Neural cell (in vitro differentiated cells): ENCODE data around the gene CD300LF. TPM values are rescaled to one million over a fixed set of nuclear protein-coding genes. Genes with fewer than 3 reads are reported as not detected.

Source experiments
- H2AFZ ChIP-seq: fragments of 200-600, 300-800 bp; sonication (generic), shearing (Covaris generic); 2 replicates; pipeline ENCODE4 v1.6.0; 2014; ENCODE audit warnings: low read depth, mild to moderate bottlenecking, antibody characterized with exemption, low read length, moderate library complexity
- H3F3A ChIP-seq: fragments of 200-600 bp; shearing (Covaris generic); 2 replicates; pipeline ENCODE4 v1.6.1; 2016; ENCODE audit warnings: mild to moderate bottlenecking, moderate library complexity, mixed read lengths, antibody characterized with exemption, low read length; ENCODE audit not compliant: insufficient read depth, poor library complexity, severe bottlenecking
- H3K27ac ChIP-seq: fragments of 200-600, 300-800 bp; sonication (generic), shearing (Covaris generic); 2 replicates; pipeline ENCODE4 v1.5.1; 2014; ENCODE audit warnings: mild to moderate bottlenecking, low read length, moderate library complexity
- H3K27me3 ChIP-seq: fragments of 300-800, 200-600 bp; sonication (generic), shearing (Covaris generic); 2 replicates; pipeline ENCODE4 v1.6.0; 2014; ENCODE audit warnings: mild to moderate bottlenecking, low read depth, low read length, moderate library complexity; ENCODE audit not compliant: insufficient read depth
- H3K36me3 ChIP-seq: fragments of 300-800, 200-600 bp; sonication (generic), shearing (Covaris generic); 2 replicates; pipeline ENCODE4 v1.5.1; 2014; ENCODE audit warnings: mild to moderate bottlenecking, antibody characterized with exemption, low read length, moderate library complexity; ENCODE audit not compliant: insufficient read depth
- H3K4me2 ChIP-seq: fragments of 300-800, 200-600 bp; sonication (generic), shearing (Covaris generic); 2 replicates; pipeline ENCODE4 v1.6.0; 2014; ENCODE audit warnings: mild to moderate bottlenecking, low read length
- H3K4me3 ChIP-seq: fragments of 300-800, 200-600 bp; sonication (generic), shearing (Covaris generic); 2 replicates; pipeline ENCODE4 v1.5.1; 2014; ENCODE audit warnings: mild to moderate bottlenecking, low read length, moderate library complexity
- H3K79me2 ChIP-seq: fragments of 200-600 bp; shearing (Covaris generic); replicated peaks from 2 replicates; pipeline ENCODE4 v1.6.0; 2014; ENCODE audit warnings: mild to moderate bottlenecking, low read length, moderate library complexity; ENCODE audit not compliant: insufficient read depth
- H3K9ac ChIP-seq: fragments of 300-800, 200-600 bp; sonication (generic), shearing (Covaris generic); 2 replicates; pipeline ENCODE4 v1.6.1; 2016; ENCODE audit warnings: mild to moderate bottlenecking, low read length, mixed read lengths
- H3K9me2 ChIP-seq: fragments of 200-600 bp; shearing (Covaris generic); 2 replicates; pipeline ENCODE4 v1.6.1; 2016; ENCODE audit warnings: mild to moderate bottlenecking, low read length, mixed read lengths; ENCODE audit not compliant: insufficient read depth
- H3K9me3 ChIP-seq: fragments of 200-600, 300-800 bp; sonication (generic), shearing (Covaris generic); 2 replicates; pipeline ENCODE4 v1.6.1; 2016; ENCODE audit warnings: mild to moderate bottlenecking, mixed run types, low read length, moderate library complexity, mixed read lengths
- H4K20me1 ChIP-seq: fragments of 200-600 bp; shearing (Covaris generic); 2 replicates; pipeline ENCODE4 v1.6.1; 2016; ENCODE audit warnings: mild to moderate bottlenecking, mixed run types; ENCODE audit not compliant: insufficient read depth
- EP300 ChIP-seq: fragments of 450-650 bp; conservative IDR thresholded peaks from 2 replicates; pipeline ENCODE4 v1.6.1; 2014; ENCODE audit warnings: antibody characterized with exemption, mild to moderate bottlenecking, moderate library complexity; ENCODE audit not compliant: poor library complexity, severe bottlenecking
- EZH2 ChIP-seq: fragments of 200-600, 300-800 bp; shearing (Covaris generic), sonication (generic); IDR thresholded peaks from 2 replicates; pipeline ENCODE4 v1.6.1; 2014; ENCODE audit warnings: antibody characterized with exemption, low read length, borderline replicate concordance, mild to moderate bottlenecking; ENCODE audit not compliant: insufficient read depth, poor library complexity, severe bottlenecking
- MXI1 ChIP-seq: fragments of 450-650 bp; conservative IDR thresholded peaks from 2 replicates; pipeline ENCODE4 v1.6.1; 2014; ENCODE audit warnings: antibody characterized with exemption, mild to moderate bottlenecking; ENCODE audit not compliant: poor library complexity, severe bottlenecking
- POLR2AphosphoS5 ChIP-seq: IDR thresholded peaks from 2 replicates; pipeline ENCODE4 v1.6.1; 2012
- RAD21 ChIP-seq: fragments of 450-650 bp; conservative IDR thresholded peaks from 2 replicates; pipeline ENCODE4 v1.6.1; 2014; ENCODE audit warnings: antibody characterized with exemption, mild to moderate bottlenecking, moderate library complexity
- SMC3 ChIP-seq: fragments of 450-650 bp; conservative IDR thresholded peaks from 2 replicates; pipeline ENCODE4 v1.6.1; 2014; ENCODE audit warnings: antibody characterized with exemption, mild to moderate bottlenecking, moderate library complexity; ENCODE audit not compliant: poor library complexity
- TAF1 ChIP-seq: IDR thresholded peaks from 2 replicates; pipeline ENCODE4 v1.6.1; 2012; ENCODE audit warnings: low read depth
- polyA plus RNA-seq: library from polyadenylated mRNA; depleted of rRNA; stranded (reverse); fragments of >200 nt; gene quantifications from 2 replicates; pipeline ENCODE4 v1.2.3, GENCODE V29; 2014
- TF ChIP-seq, protein P1 (sequence below): IDR thresholded peaks from 2 replicates; pipeline ENCODE4 v1.6.1; 2012; ENCODE audit warnings: borderline replicate concordance
- TF ChIP-seq, protein P2 (sequence below): fragments of 450-650 bp; IDR thresholded peaks from 2 replicates; pipeline ENCODE4 v1.5.1; 2014; ENCODE audit warnings: antibody characterized with exemption, mild to moderate bottlenecking, moderate library complexity; ENCODE audit not compliant: poor library complexity, severe bottlenecking

Gene CD300LF
- polyA plus RNA-seq, 1 donor from 2014 or later = not detected

DNA sequence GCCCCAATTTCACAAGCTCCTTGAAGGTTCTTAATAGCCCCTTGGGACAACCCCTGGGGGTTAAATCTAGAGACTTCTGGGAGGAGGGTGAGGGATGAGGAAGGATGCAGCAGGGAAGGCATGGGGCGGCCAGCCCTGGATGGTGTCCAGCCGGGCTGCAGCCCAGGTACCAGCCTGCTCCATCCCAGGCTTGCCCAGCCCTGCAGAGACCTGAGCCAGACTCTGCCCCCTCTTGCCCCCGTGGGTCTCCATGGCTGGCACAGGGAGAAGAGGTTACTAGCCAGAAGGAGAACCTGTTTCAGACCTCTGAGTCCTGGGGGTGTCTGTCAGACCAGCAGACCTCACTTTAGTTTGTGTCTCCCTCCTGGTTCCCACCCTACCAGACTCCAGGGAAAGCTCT, 44.2 kb upstream of the CD300LF start (continued):
- no peak for TF ChIP-seq EP300

DNA sequence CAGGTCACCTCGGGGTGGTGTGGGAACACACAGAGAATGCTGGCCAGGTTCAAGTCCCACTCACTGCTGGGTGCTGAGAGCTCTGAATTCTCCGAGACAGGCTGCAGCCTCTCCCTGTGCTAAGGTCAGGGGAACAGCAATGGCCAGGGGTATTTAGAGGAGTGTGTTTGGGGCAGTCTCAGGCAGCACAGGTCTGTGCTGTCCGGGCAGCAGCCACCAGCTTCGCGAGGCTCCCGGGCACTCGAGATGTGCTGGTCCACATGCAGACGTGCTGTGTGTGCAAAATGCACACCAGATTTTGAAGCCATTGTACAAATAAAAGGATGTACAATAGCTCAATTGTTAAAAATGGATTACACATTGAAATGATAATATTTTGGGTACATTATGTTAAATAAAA, 42.8 kb upstream of the CD300LF start:
- no peaks in the 10 kb centered on the region for H4K20me1 ChIP-seq
- no peaks in the 10 kb centered on the region for H3K9me2 ChIP-seq
- no peaks in the 10 kb centered on the region for H3K36me3 ChIP-seq
- TF ChIP-seq POLR2AphosphoS5 (no peak), RAD21 (no peak), TAF1 (no peak), EP300 (no peak), EZH2 (no peak), MXI1 (no peak), SMC3 (no peak)
- TF ChIP-seq, protein P1, sequence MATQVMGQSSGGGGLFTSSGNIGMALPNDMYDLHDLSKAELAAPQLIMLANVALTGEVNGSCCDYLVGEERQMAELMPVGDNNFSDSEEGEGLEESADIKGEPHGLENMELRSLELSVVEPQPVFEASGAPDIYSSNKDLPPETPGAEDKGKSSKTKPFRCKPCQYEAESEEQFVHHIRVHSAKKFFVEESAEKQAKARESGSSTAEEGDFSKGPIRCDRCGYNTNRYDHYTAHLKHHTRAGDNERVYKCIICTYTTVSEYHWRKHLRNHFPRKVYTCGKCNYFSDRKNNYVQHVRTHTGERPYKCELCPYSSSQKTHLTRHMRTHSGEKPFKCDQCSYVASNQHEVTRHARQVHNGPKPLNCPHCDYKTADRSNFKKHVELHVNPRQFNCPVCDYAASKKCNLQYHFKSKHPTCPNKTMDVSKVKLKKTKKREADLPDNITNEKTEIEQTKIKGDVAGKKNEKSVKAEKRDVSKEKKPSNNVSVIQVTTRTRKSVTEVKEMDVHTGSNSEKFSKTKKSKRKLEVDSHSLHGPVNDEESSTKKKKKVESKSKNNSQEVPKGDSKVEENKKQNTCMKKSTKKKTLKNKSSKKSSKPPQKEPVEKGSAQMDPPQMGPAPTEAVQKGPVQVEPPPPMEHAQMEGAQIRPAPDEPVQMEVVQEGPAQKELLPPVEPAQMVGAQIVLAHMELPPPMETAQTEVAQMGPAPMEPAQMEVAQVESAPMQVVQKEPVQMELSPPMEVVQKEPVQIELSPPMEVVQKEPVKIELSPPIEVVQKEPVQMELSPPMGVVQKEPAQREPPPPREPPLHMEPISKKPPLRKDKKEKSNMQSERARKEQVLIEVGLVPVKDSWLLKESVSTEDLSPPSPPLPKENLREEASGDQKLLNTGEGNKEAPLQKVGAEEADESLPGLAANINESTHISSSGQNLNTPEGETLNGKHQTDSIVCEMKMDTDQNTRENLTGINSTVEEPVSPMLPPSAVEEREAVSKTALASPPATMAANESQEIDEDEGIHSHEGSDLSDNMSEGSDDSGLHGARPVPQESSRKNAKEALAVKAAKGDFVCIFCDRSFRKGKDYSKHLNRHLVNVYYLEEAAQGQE = no peak
- TF ChIP-seq, protein P2, sequence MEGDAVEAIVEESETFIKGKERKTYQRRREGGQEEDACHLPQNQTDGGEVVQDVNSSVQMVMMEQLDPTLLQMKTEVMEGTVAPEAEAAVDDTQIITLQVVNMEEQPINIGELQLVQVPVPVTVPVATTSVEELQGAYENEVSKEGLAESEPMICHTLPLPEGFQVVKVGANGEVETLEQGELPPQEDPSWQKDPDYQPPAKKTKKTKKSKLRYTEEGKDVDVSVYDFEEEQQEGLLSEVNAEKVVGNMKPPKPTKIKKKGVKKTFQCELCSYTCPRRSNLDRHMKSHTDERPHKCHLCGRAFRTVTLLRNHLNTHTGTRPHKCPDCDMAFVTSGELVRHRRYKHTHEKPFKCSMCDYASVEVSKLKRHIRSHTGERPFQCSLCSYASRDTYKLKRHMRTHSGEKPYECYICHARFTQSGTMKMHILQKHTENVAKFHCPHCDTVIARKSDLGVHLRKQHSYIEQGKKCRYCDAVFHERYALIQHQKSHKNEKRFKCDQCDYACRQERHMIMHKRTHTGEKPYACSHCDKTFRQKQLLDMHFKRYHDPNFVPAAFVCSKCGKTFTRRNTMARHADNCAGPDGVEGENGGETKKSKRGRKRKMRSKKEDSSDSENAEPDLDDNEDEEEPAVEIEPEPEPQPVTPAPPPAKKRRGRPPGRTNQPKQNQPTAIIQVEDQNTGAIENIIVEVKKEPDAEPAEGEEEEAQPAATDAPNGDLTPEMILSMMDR = no peak
- H3K79me2 ChIP-seq = no peaks in the 10 kb centered on the region
- no peaks in the 10 kb centered on the region for H3K27me3 ChIP-seq
- no peaks in the 10 kb centered on the region for H3K9me3 ChIP-seq
- H3K4me3 ChIP-seq = no peak overlapping the region
- H3K27ac ChIP-seq = no peak overlapping the region
- H2AFZ ChIP-seq = no peak overlapping the region
- no peaks in the 10 kb centered on the region for H3F3A ChIP-seq
- H3K9ac ChIP-seq = no peak overlapping the region
- no peak overlapping the region for H3K4me2 ChIP-seq

DNA sequence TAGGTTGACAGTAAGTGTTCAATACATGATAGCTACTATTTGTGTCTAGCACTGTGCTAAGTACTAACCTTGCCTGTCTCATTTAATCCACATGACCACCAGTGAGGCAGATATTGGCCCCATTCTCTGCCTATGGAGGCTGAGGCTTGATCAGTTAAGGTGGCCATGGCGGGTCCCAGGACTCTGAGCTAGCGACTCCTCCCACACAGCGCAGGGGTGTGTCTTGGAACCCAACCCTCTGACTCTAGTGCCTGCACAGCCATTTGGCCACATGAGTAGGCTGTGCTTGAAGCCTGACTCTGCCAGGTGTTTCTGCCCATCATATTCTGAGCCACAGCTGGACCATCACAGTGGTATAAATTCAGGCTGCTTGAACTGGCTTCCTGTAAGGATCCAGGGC, 42.1 kb upstream of the CD300LF start:
- no peaks in the 10 kb centered on the region for H3K79me2 ChIP-seq
- no peak overlapping the region for H3K27ac ChIP-seq
- no peak overlapping the region for H3K4me3 ChIP-seq

More for the DNA sequence above, 42.1 kb upstream of the CD300LF start:
- Histone ChIP-seq H3K9ac (no peak overlapping the region), H3K9me3 (no peaks in the 10 kb centered on the region), H3K36me3 (no peaks in the 10 kb centered on the region), H4K20me1 (no peaks in the 10 kb centered on the region), H3F3A (no peaks in the 10 kb centered on the region), H3K9me2 (no peaks in the 10 kb centered on the region), H3K4me2 (no peak overlapping the region), H2AFZ (no peak overlapping the region), H3K27me3 (no peaks in the 10 kb centered on the region)
- no peak for TF ChIP-seq RAD21
- no peak for TF ChIP-seq EP300
- TF ChIP-seq, protein P1 = no peak
- no peak for TF ChIP-seq POLR2AphosphoS5
- no peak for TF ChIP-seq SMC3
- TF ChIP-seq EZH2 = no peak
- no peak for TF ChIP-seq MXI1
- TF ChIP-seq, protein P2 = no peak
- no peak for TF ChIP-seq TAF1
